GM12892 (cell line): ENCODE measurements around the gene WTIP. TPM values are rescaled to one million over a fixed set of nuclear protein-coding genes. Genes with fewer than 3 reads are reported as not detected.
"Not testable (repeated sequence)": the region's sequence is repeated elsewhere in the genome, so short reads cannot be mapped to it uniquely, and the experiment has no call there.

ENCODE experiments used
- DNase-seq: peaks from one replicate; pipeline ENCODE4 v3.0.0; 2011; ENCODE audit not compliant: insufficient read length
- FAIRE-seq: peaks from 2 replicates; lab custom pipeline; 2011; peaks lifted over from hg19 to GRCh38; lab: Jason Lieb, UNC
- POLR2A ChIP-seq: IDR thresholded peaks from 2 replicates; pipeline ENCODE4 v1.6.1; 2011; ENCODE audit warnings: low read depth, low read length, control low read depth
- POLR2AphosphoS5 ChIP-seq: IDR thresholded peaks from 2 replicates; pipeline ENCODE4 v1.6.1; 2011; ENCODE audit warnings: low read depth, low read length, control low read depth
- TAF1 ChIP-seq: IDR thresholded peaks from 2 replicates; pipeline ENCODE4 v1.6.1; 2011; ENCODE audit warnings: low read depth, mild to moderate bottlenecking, control low read depth, low read length, borderline replicate concordance
- polyA plus RNA-seq: library from polyadenylated mRNA; unstranded; fragments of >200 nt; gene quantifications from one replicate; pipeline ENCODE4 v1.2.1, GENCODE V29; 2012; ENCODE audit warnings: missing spikeins, inconsistent platforms; ENCODE audit not compliant: missing spikeins

The WTIP gene
- polyA plus RNA-seq = 0.06 TPM

DNA sequence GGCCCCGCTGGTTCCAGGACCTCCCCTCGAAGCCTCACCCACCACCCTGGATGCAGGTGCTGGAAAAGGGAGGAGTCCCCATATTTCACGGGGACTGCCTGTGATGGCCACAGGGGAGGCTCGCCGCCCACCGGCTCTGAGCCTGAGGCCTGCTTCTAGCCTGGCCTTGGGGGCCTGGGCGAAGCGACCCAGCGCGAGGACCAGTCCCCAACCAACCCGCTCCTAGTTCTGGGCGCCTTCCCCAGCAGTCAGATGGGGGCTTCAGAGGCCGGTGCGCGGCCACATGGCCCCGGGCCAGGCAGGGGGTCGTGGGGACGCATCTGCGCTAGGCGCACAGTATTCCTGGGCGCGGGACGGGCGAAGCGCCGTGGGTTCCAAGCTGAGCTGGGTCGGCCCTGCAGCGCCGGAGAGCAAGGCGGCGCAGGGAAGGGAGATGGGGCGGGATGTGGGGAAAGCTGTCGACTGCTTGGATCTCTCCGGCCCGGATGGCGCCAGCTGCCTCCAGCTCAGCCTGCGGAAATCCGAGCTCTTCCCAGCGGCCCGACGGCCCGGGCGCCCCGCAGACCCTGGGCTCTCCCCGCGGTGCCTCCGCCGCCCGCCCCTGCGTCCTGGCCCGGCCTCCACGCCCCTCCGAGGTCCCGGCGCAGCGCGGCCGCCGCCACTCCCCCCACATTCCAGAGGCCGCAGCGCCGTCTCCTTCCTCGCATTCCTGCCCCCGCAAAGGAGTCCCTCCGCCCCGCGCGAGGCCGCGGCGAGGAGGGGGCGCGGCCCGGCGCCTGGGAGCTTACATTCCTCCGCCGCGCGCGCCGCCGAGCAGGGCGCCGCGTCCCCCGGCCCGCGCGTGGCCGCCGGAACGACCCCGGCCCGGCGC lies at the start of gene WTIP:
Gene WTIP, plus strand, starts transcription at position 788 of the 871 bp plus-strand sequence. CDS start 217 bp downstream, outside the sequence.
- FAIRE-seq = no peak

DNA sequence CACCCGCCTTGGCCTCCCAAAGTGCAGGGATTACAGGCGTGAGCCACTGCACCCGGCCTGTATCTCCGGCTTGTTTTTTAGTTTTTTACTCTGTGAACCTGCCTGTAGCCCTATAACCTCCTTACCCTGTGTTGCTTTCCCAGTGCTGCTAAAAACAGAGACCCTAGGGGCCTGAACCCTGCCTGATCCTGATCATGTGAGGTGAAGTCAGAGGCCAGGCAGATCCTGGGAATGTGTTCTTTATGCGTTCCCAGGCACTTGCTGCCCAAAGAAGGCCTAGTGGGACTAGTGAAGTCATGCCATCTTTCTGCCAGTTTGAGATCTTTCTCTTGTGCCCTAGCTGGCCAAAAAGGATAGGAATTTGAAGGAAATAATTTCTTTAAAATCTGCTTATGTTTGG lies 48.8 kb upstream of the WTIP start:
- no peak for FAIRE-seq
- TF ChIP-seq POLR2AphosphoS5 (no peak), TAF1 (no peak), POLR2A (no peak)
- DNase-seq = no peak

More for the DNA sequence above, at the start of gene WTIP:
- no peak for DNase-seq
- no peak for TF ChIP-seq POLR2A

DNA sequence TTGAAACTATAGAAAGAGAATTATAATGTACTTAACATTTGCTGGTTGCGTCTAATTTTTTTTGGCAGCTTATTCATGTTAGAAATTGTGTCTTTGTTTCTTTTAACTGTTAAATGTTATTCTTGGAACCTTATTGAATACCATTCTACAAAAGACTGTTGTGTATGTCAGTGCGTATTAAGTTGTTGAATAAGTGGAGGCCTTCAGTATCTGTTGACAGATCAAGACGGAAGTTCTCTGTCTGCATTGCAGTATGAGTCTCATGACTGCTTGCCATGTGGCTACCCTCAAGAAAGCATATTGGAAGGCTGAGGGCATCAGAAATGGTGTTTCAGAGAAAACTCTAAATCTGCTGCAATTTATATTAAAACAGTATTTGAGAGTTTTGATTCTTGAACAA lies 44.8 kb upstream of the WTIP start:
- TF ChIP-seq POLR2A (no peak), POLR2AphosphoS5 (no peak), TAF1 (no peak)
- DNase-seq (no peak), FAIRE-seq (no peak)

DNA sequence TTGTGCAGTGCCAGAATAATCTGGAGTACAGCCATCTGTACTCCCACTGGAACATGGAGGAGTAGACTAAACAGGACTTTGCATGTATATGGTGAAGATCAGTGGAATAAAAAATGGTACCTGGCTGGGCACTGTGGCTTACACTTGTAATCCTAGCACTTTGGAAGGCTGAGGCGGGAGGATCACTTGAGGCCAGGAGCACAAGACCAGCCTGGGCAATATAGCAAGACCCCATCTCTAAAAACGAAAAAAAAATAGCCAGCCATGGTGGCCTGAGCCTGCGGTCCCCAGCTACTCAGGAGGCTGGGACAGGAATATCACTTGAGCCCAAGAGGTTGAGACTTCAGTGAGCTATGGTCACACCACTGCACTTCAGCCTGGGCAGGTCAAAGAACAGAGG lies 33.4 kb upstream of the WTIP start:
- TF ChIP-seq TAF1 = no peak
- TF ChIP-seq POLR2AphosphoS5 = no peak
- TF ChIP-seq POLR2A = no peak
- DNase-seq (no peak), FAIRE-seq (no peak)

DNA sequence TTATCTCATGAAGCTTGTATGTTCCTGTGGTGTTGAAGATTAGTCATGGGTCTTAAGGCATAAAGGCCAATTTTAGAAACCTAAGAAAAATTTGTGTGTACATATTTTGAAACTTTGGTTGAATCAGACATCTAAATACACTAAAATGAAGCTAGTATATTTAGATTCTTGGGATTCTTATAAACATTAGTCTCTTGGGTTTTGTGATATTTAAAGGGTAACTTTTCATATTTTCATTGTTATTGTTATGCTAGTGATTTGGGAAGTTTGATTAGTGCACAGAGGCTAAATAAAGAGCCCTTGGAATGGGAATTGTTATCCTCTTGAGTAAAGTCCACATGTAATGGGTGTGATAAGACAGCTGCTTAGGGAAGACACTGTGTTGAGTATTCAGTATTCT lies 28.8 kb upstream of the WTIP start:
- no peak for FAIRE-seq
- no peak for TF ChIP-seq POLR2A
- TF ChIP-seq POLR2AphosphoS5 = no peak
- TF ChIP-seq TAF1 = no peak
- no peak for DNase-seq

DNA sequence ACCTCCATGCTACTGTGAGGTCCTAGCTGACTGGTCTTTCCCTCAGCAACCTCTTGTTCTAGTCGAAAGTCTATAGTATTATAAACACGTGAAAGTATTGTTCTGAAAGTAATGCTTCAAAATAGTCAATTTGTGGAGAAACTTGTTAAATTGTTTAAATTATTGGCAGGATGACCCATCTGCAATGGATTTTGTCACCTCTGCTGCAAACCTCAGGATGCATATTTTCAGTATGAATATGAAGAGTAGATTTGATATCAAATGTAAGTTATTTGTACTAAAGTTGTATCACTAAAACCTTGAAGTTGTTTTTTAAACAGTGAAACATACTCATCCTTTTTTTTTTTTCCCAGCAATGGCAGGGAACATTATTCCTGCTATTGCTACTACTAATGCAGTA lies 27.5 kb upstream of the WTIP start:
- DNase-seq (no peak), FAIRE-seq (no peak)
- no peak for TF ChIP-seq POLR2AphosphoS5
- no peak for TF ChIP-seq POLR2A
- no peak for TF ChIP-seq TAF1

DNA sequence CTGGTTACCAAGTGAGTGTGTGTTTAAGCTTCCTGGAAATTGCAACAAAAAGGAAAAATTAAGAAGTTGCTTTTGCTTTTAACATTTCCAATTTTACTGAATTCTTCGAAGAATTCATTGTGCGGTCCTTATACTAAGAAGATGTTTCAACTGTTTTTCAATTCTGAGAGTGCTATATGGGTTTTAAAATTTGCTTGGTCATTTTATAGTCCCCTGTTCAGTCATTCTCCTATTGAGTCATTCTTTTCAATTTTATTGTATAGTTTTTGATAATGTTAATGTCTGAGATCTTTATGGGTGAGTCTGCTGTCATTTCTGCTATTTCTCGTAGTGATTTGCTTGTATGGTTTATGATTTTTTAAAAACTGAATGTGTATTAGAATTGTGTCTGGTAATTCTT lies 26.9 kb upstream of the WTIP start:
- TF ChIP-seq POLR2A = no peak
- FAIRE-seq = no peak
- DNase-seq = no peak

DNA sequence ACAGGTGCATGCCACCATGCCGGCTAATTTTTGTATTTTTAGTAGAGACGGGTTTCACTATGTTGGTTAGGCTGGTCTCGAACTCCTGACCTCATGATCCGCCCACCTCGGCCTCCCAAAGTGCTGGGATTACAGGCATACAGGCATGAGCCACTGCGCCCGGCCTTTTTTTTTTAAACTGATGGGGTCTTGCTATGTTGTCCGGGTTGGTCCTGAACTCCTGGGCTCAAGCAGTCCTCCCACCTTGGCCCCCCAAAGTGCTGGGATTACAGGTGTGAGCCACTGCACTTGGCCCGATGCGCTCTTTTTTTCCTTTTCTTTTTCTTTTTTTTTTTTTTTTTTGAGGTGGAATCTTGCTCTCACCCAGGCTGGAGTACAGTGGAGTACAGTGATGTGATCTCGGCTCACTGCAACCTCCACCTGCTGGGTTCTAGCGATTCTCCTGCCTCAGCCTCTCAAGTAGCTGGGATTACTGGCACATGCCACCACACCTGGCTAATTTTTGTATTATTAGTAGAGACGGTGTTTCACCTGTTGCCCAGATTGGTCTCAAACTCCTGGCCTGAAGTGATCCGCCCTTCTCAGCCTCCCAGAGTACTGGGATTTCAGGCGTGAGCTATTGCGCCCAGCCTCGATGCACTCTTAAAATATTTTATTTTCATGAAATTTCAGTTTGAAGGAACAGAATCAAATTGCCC lies 25.6 kb upstream of the WTIP start:
- DNase-seq, FAIRE-seq: not testable (repeated sequence)

DNA sequence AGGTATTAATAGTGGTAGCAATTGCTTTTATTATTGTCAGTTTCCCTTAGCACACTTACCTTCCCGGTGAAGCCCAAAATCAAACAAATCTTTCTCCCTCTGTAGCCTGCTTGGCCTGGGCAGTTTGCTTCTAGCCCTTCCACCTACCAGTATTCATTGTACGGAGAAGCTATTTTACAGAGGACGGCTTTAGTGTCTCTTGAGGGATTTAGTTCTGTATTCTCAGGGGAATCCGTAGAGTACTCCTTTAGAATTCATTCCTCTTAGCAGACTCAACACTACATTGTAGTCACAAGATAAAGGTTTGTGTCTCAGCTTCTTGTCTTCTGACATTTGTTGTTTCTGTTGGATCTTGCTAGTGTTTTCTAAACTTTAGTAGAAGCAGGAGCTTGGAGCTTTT lies 24.1 kb upstream of the WTIP start:
- TF ChIP-seq POLR2A (no peak), POLR2AphosphoS5 (no peak), TAF1 (no peak)
- DNase-seq (no peak), FAIRE-seq (no peak)

DNA sequence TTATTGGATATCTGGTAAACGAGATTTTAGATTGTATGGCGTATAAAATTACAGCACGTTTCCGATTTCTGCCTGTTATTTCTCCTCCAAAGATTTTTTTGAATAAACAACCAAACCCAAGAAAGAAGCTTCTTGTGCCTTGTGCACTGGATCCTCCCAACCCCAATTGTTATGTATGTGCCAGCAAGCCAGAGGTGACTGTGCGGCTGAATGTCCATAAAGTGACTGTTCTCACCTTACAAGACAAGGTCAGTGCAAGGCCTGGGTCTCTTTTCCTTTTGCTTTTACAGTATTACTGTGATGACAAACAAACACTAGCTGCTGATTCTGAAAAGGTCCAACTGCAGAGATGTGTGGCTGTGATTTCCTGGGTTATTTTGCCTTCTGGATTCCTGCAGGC lies 22.9 kb upstream of the WTIP start:
- DNase-seq (no peak), FAIRE-seq (no peak)
- no peak for TF ChIP-seq POLR2A
- no peak for TF ChIP-seq POLR2AphosphoS5
- TF ChIP-seq TAF1 = no peak

DNA sequence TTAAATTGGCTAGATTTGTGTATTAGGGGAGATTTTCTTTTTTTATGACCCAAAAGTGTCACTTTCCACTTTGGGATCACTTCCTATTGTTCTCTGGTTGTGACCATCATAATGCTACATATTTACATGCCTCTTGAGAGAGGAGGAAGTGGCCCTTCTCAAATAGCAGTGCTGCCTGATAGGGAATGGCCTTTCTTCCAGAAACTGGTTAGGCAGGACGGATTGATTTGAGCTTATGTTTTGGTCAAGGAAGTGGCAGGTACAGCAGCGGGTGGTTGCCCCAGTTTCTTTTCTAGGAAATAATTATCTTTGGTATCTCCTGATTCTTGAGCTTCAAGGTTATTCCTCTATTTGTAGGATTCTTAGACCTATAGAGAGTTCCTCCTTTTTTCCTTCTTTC lies 21.9 kb upstream of the WTIP start:
- DNase-seq (no peak), FAIRE-seq (no peak)
- TF ChIP-seq POLR2A (no peak), POLR2AphosphoS5 (no peak), TAF1 (no peak)
